ENCODE results near the gene KCTD21.

DNA sequence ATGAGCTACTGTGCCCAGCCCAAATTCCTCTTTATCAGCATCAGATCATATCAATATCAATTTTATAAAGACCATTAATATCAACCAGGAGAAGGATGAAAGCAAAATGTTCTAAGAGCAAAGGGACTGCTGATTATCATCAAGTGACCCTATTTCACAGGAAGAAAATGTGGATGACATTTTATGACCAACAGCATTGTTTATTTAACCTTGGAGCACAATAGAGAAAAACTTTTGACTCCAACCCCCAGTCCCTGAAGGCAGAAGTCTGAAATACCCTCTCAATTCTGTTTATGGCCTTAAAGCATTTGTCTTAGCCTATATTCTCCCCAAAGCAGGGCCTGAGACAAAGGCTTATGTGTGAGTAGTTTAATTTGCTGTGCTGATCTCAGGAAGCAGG, 37.7 kb downstream of the KCTD21 start:
- TF ChIP-seq GATA2 (IDR thresholded peaks at IDR 0.05; ENCODE audit: low read depth, low read length): no peak
- no peak for TF ChIP-seq GATA3 (IDR thresholded peaks at IDR 0.05; ENCODE audit: low read depth, low read length)
